Activated naive CD4-positive, alpha-beta T cell treated with anti-CD3 and anti-CD28 coated beads for 36 hours (primary cell): ENCODE results near the gene ZNF609. TPM values are rescaled to one million over a fixed set of nuclear protein-coding genes. Genes with fewer than 3 reads are reported as not detected.
"Not testable (repeated sequence)": the region's sequence is repeated elsewhere in the genome, so short reads cannot be mapped to it uniquely, and the experiment has no call there.

ENCODE experiments used
- CTCF ChIA-PET: fragments of 350-600 bp; sonication (Branson Sonifier 250); formaldehyde crosslinking; loops from one replicate; lab custom pipeline; 2021; ENCODE audit warnings: antibody characterized with exemption; lab: Charles Lee
- DNase-seq: peaks from one replicate; pipeline ENCODE4 v3.0.0-alpha.2; 2020
- H3K27ac Mint-ChIP-seq: one replicate; pipeline ENCODE4 v1.8.0; 2021; ENCODE audit warnings: mild to moderate bottlenecking, mixed read lengths
- H3K27me3 Mint-ChIP-seq: one replicate; pipeline ENCODE4 v1.8.0; 2021; ENCODE audit warnings: low read depth, mixed read lengths
- H3K36me3 Mint-ChIP-seq: one replicate; pipeline ENCODE4 v1.8.0; 2021; ENCODE audit warnings: low read depth, mixed read lengths
- H3K4me1 Mint-ChIP-seq: one replicate; pipeline ENCODE4 v1.8.0; 2021; ENCODE audit warnings: low read depth, mixed read lengths
- H3K4me3 Mint-ChIP-seq: one replicate; pipeline ENCODE4 v1.8.0; 2021; ENCODE audit warnings: mild to moderate bottlenecking, moderate library complexity, mixed read lengths
- H3K9me3 Mint-ChIP-seq: one replicate; pipeline ENCODE4 v1.8.0; 2021; ENCODE audit warnings: mixed read lengths
- intact Hi-C: fragments of 100-400 bp; cut with micrococcal nuclease; formaldehyde crosslinking; loops from one replicate; pipeline ENCODE4 v1.15.1; 2023
- total RNA-seq, 2 experiments: library from RNA; stranded (reverse); gene quantifications; one replicate each; pipeline ENCODE4 v1.2.3, GENCODE V29; 2021

The ZNF609 gene
- total RNA-seq, 2 experiments from 2014 or later, result 39.5 to 40.4 TPM

- no peaks in the 10 kb centered on the region for H3K27me3 Mint-ChIP-seq
- no peaks in the 10 kb centered on the region for H3K9me3 Mint-ChIP-seq
- CTCF ChIA-PET, result interaction anchor here (0.7 to 1.2 kb wide), 3 partner anchors 10 to 16 kb away, joined by 3 to 4 read pairs (median 3); no protein-coding TSS in a partner anchor
- peaks cover 88% of the 10 kb centered on the region for H3K4me1 Mint-ChIP-seq
- peak overlapping the region; percentile 23 for H3K4me3 Mint-ChIP-seq
- peaks cover 8% of the 10 kb centered on the region for H3K36me3 Mint-ChIP-seq
- peak overlapping the region; percentile 78 for H3K27ac Mint-ChIP-seq
- intact Hi-C loops, result loop anchor here (1.0 to 10.0 kb wide), 4 partner anchors 159 to 1115 kb away; partner anchors contain the start of gene USP3
- peak; percentile 46 for DNase-seq
These were observed 159.8 kb downstream of the ZNF609 start for GRCh38 chr15:64619880-64620839.

GRCh38 chr15:64621056-64621455 is 160.7 kb downstream of the ZNF609 start:
- Mint-ChIP-seq H3K27me3 (no peaks in the 10 kb centered on the region), H3K4me3 (no peak overlapping the region), H3K4me1 (peaks cover 85% of the 10 kb centered on the region), H3K9me3 (no peaks in the 10 kb centered on the region), H3K27ac (peak overlapping the region; percentile 78), H3K36me3 (peaks cover 8% of the 10 kb centered on the region)
- no peak for DNase-seq
- intact Hi-C loops, result loop anchor here (10.0 kb wide), 1 partner anchor 1116 kb away; the partner anchor contains the start of gene USP3
- CTCF ChIA-PET, result interaction anchor here (0.6 kb wide), 1 partner anchor 195 kb away, joined by 4 read pairs; no protein-coding TSS in a partner anchor

- Mint-ChIP-seq H3K27ac (peak overlapping the region; percentile 96), H3K9me3 (no peaks in the 10 kb centered on the region), H3K4me1 (peaks cover 95% of the 10 kb centered on the region), H3K27me3 (no peaks in the 10 kb centered on the region), H3K4me3 (peak overlapping the region; percentile 59), H3K36me3 (peaks cover 8% of the 10 kb centered on the region)
- intact Hi-C loops, result loop anchor here (1.0 to 10.0 kb wide), 6 partner anchors 12 to 1118 kb away; partner anchors contain the start of genes PCLAF and USP3
- peak; percentile 71 for DNase-seq
- CTCF ChIA-PET, result interaction anchor here (1.3 kb wide), 1 partner anchor 13 kb away, joined by 4 read pairs; no protein-coding TSS in a partner anchor
These were observed 162.3 kb downstream of the ZNF609 start for GRCh38 chr15:64622410-64623260.

- DNase-seq, result peak; percentile 73
- CTCF ChIA-PET, result interaction anchor here (0.6 to 1.3 kb wide), 3 partner anchors 12 to 86 kb away, joined by 4 to 5 read pairs (median 4); no protein-coding TSS in a partner anchor
- peak overlapping the region; percentile 96 for H3K27ac Mint-ChIP-seq
These were observed 163.1 kb downstream of the ZNF609 start for GRCh38 chr15:64623347-64623996.

GRCh38 chr15:64624242-64624641 is 163.9 kb downstream of the ZNF609 start:
- CTCF ChIA-PET, result interaction anchor here (0.6 kb wide), 1 partner anchor 18 kb away, joined by 4 read pairs; no protein-coding TSS in a partner anchor
- peak overlapping the region; percentile 96 for H3K27ac Mint-ChIP-seq
- no peak for DNase-seq
- H3K4me1 Mint-ChIP-seq, result peaks cover 89% of the 10 kb centered on the region
- H3K9me3 Mint-ChIP-seq, result no peaks in the 10 kb centered on the region
- H3K27me3 Mint-ChIP-seq, result no peaks in the 10 kb centered on the region
- H3K36me3 Mint-ChIP-seq, result peaks cover 11% of the 10 kb centered on the region
- no peak overlapping the region for H3K4me3 Mint-ChIP-seq
- intact Hi-C loops, result loop anchor here (10.0 kb wide), 1 partner anchor 1119 kb away; the partner anchor contains the start of gene USP3

More at GRCh38 chr15:64623347-64623996, 163.1 kb downstream of the ZNF609 start:
- no peaks in the 10 kb centered on the region for H3K27me3 Mint-ChIP-seq
- H3K36me3 Mint-ChIP-seq, result peaks cover 8% of the 10 kb centered on the region
- intact Hi-C loops, result loop anchor here (1.0 to 10.0 kb wide), 5 partner anchors 11 to 1119 kb away; partner anchors contain the start of genes PCLAF and USP3
- H3K4me3 Mint-ChIP-seq, result no peak overlapping the region
- H3K4me1 Mint-ChIP-seq, result peaks cover 90% of the 10 kb centered on the region
- no peaks in the 10 kb centered on the region for H3K9me3 Mint-ChIP-seq

- CTCF ChIA-PET, result no interaction called here
- Mint-ChIP-seq H3K4me1 (peaks cover 72% of the 10 kb centered on the region), H3K4me3 (no peak overlapping the region), H3K27me3 (no peaks in the 10 kb centered on the region), H3K27ac (peak overlapping the region; percentile 10), H3K9me3 (no peaks in the 10 kb centered on the region), H3K36me3 (peaks cover 5% of the 10 kb centered on the region)
- no peak for DNase-seq
- intact Hi-C loops, result loop anchor here (10.0 kb wide), 1 partner anchor 1124 kb away; the partner anchor contains the start of gene USP3
These were observed 168.7 kb downstream of the ZNF609 start for GRCh38 chr15:64629063-64629462.

GRCh38 chr15:64630396-64631107 is 170.2 kb downstream of the ZNF609 start:
- Mint-ChIP-seq H3K27me3 (no peaks in the 10 kb centered on the region), H3K27ac (peak overlapping the region; percentile 24), H3K36me3 (peaks cover 3% of the 10 kb centered on the region), H3K4me3 (no peak overlapping the region), H3K9me3 (no peaks in the 10 kb centered on the region), H3K4me1 (peaks cover 72% of the 10 kb centered on the region)
- intact Hi-C loops, result no loop called here
- CTCF ChIA-PET, result interaction anchor here (1.1 kb wide), 1 partner anchor 98 kb away, joined by 6 read pairs; no protein-coding TSS in a partner anchor
- no peak for DNase-seq

GRCh38 chr15:64632639-64633038 is 172.3 kb downstream of the ZNF609 start:
- Mint-ChIP-seq H3K36me3 (peaks cover 11% of the 10 kb centered on the region), H3K4me1 (peaks cover 68% of the 10 kb centered on the region)
- H3K27me3 Mint-ChIP-seq, H3K9me3 Mint-ChIP-seq, intact Hi-C loops, H3K27ac Mint-ChIP-seq, DNase-seq, H3K4me3 Mint-ChIP-seq: not testable (repeated sequence)
- CTCF ChIA-PET, result interaction anchor here (1.5 kb wide), 1 partner anchor 15 kb away, joined by 3 read pairs; no protein-coding TSS in a partner anchor

GRCh38 chr15:64633332-64633731 is 173.0 kb downstream of the ZNF609 start:
- Mint-ChIP-seq H3K4me3 (no peak overlapping the region), H3K27ac (peak overlapping the region; percentile 50), H3K9me3 (peaks cover 10% of the 10 kb centered on the region), H3K4me1 (peaks cover 65% of the 10 kb centered on the region), H3K27me3 (no peaks in the 10 kb centered on the region), H3K36me3 (peaks cover 15% of the 10 kb centered on the region)
- DNase-seq, result no peak
- intact Hi-C loops, result no loop called here
- CTCF ChIA-PET, result interaction anchor here (1.3 to 1.5 kb wide), 2 partner anchors 14 to 38 kb away, joined by 3 to 4 read pairs; no protein-coding TSS in a partner anchor

- H3K36me3 Mint-ChIP-seq, result peaks cover 12% of the 10 kb centered on the region
- H3K9me3 Mint-ChIP-seq, result peaks cover 10% of the 10 kb centered on the region
- DNase-seq, result peak; percentile 60
- intact Hi-C loops, result loop anchor here (1.0 to 2.0 kb wide), 2 partner anchors 11 to 17 kb away; no protein-coding TSS in a partner anchor
- peaks cover 61% of the 10 kb centered on the region for H3K4me1 Mint-ChIP-seq
- peak overlapping the region; percentile 54 for H3K27ac Mint-ChIP-seq
- peak overlapping the region; percentile 3 for H3K4me3 Mint-ChIP-seq
- H3K27me3 Mint-ChIP-seq, result no peaks in the 10 kb centered on the region
- CTCF ChIA-PET, result interaction anchor here (0.9 to 2.3 kb wide), 4 partner anchors 14 to 38 kb away, joined by 3 to 6 read pairs (median 4); no protein-coding TSS in a partner anchor
These were observed 173.6 kb downstream of the ZNF609 start for GRCh38 chr15:64634027-64634426.
